A549 (cell line): ENCODE data around the gene SLC4A3. TPM values are rescaled to one million over a fixed set of nuclear protein-coding genes. Genes with fewer than 3 reads are reported as not detected.

Source experiments
- ATAC-seq, 2 experiments: fragments of 200-7000 bp in 1 of 2; fragments of >200 bp in 1 of 2; cut with Nextera tagmentation in 1 of 2; cut with Tn5 transposase in 1 of 2; 3 replicates each; pipeline versions ENCODE4 v1.8.0 to v1.9.1; 2018 to 2020; ENCODE audit warnings: mild to moderate bottlenecking in 1 of 2, moderate library complexity in 1 of 2
- CTCF ChIA-PET: fragments of 300-600 bp; sonication (Branson Sonifier 250); formaldehyde crosslinking; extraction: SDS; loops from one replicate; lab custom pipeline; 2021; ENCODE audit warnings: antibody characterized with exemption, inconsistent platforms; lab: Yijun Ruan, JAX
- POLR2A ChIA-PET: fragments of 350-600 bp; formaldehyde crosslinking; extraction: SDS; loops from one replicate; lab custom pipeline; 2021; ENCODE audit warnings: antibody characterized with exemption, inconsistent platforms; lab: Yijun Ruan, JAX
- DNase-seq, 2 experiments: peaks; one replicate each; pipeline versions ENCODE4 v3.0.0 to v3.0.0-alpha.2; 2011 to 2016; ENCODE audit warnings: low read depth in 1 of 2, low spot score in 1 of 2
- FAIRE-seq: peaks from 2 replicates; lab custom pipeline; 2011; peaks lifted over from hg19 to GRCh38; lab: Jason Lieb, UNC
- H3K27ac ChIP-seq, 2 experiments: fragments of >200 bp; sonication (Bioruptor Twin); formaldehyde crosslinking; 3 replicates each; pipeline ENCODE4 v1.5.1; 2016 to 2017
- H3K4me1 ChIP-seq: fragments of >200 bp; sonication (Bioruptor Twin); formaldehyde crosslinking; 3 replicates; pipeline ENCODE4 v1.6.1; 2016
- H3K4me2 ChIP-seq: fragments of >200 bp; sonication (Bioruptor Twin); formaldehyde crosslinking; 3 replicates; pipeline ENCODE4 v1.6.1; 2016
- H3K4me3 ChIP-seq: fragments of >200 bp; sonication (Bioruptor Twin); formaldehyde crosslinking; 3 replicates; pipeline ENCODE4 v1.5.1; 2016
- H3K9me3 ChIP-seq: fragments of >200 bp; sonication (Bioruptor Twin); formaldehyde crosslinking; 3 replicates; pipeline ENCODE4 v1.6.1; 2016
- CBX2 ChIP-seq: fragments of 200-600 bp; sonication (generic); IDR thresholded peaks from 2 replicates; pipeline ENCODE4 v1.6.1; 2016; ENCODE audit warnings: low read depth, mild to moderate bottlenecking, borderline replicate concordance
- EHF ChIP-seq: fragments of 250-450 bp; sonication (Bioruptor Pico); IDR thresholded peaks from 2 replicates; pipeline ENCODE4 v1.5.0; 2020; ENCODE audit warnings: mild to moderate bottlenecking
- EP300 ChIP-seq, 2 experiments: fragments of >200 bp; sonication (Bioruptor Twin); formaldehyde crosslinking; IDR thresholded peaks; 2 replicates in 1 of 2; 3 replicates in 1 of 2; pipeline ENCODE4 v1.6.1; 2016 to 2017
- ESRRA ChIP-seq: fragments of 150-350 bp; IDR thresholded peaks from 2 replicates; pipeline ENCODE4 v1.6.1; 2014; ENCODE audit warnings: mild to moderate bottlenecking, low read length, borderline replicate concordance
- FOSL2 ChIP-seq, 2 experiments: fragments of 450-650 bp in 1 of 2; fragments of >200 bp in 1 of 2; sonication (Bioruptor Twin) in 1 of 2; formaldehyde crosslinking; IDR thresholded peaks; 2 replicates each; pipeline versions ENCODE4 v1.5.0 to v1.6.1; 2016 to 2020; ENCODE audit warnings: mild to moderate bottlenecking in 1 of 2, moderate library complexity in 1 of 2
- FOXS1 ChIP-seq: fragments of 250-450 bp; sonication (Bioruptor Pico); IDR thresholded peaks from 2 replicates; pipeline ENCODE4 v1.5.0; 2020; ENCODE audit warnings: mild to moderate bottlenecking, moderate library complexity
- HDAC2 ChIP-seq: fragments of 200-600 bp; sonication (generic); IDR thresholded peaks from 2 replicates; pipeline ENCODE4 v1.6.1; 2016
- HOXB5 ChIP-seq: fragments of 250-450 bp; sonication (Bioruptor Pico); IDR thresholded peaks from 2 replicates; pipeline ENCODE4 v1.5.0; 2020; ENCODE audit warnings: mild to moderate bottlenecking, moderate library complexity
- JUN ChIP-seq, 2 experiments: fragments of >200 bp; sonication (Bioruptor Twin); formaldehyde crosslinking; IDR thresholded peaks; 2 replicates in 1 of 2; 3 replicates in 1 of 2; pipeline ENCODE4 v1.6.1; 2016 to 2017
- KDM5A ChIP-seq: fragments of 200-600 bp; sonication (generic); IDR thresholded peaks from 2 replicates; pipeline ENCODE4 v1.6.1; 2016; ENCODE audit warnings: antibody characterized with exemption, mild to moderate bottlenecking
- MAFK ChIP-seq: fragments of 450-650 bp; IDR thresholded peaks from 2 replicates; pipeline ENCODE4 v1.6.1; 2014; ENCODE audit not compliant: partially characterized antibody
- MAZ ChIP-seq: fragments of 150-350 bp; IDR thresholded peaks from 2 replicates; pipeline ENCODE4 v1.6.1; 2014; ENCODE audit warnings: antibody characterized with exemption, low read depth, low read length, borderline replicate concordance
- MYC ChIP-seq: IDR thresholded peaks from 2 replicates; pipeline ENCODE4 v1.6.1; 2012; ENCODE audit warnings: mild to moderate bottlenecking, inconsistent platforms, low read length, improper control_type of control experiment, borderline replicate concordance
- PHF8 ChIP-seq: fragments of 200-600 bp; sonication (generic); IDR thresholded peaks from 2 replicates; pipeline ENCODE4 v1.6.1; 2016; ENCODE audit warnings: low read depth, mild to moderate bottlenecking, antibody characterized with exemption, moderate library complexity, borderline replicate concordance
- POLR2A ChIP-seq: IDR thresholded peaks from 2 replicates; pipeline ENCODE4 v1.6.1; 2012; ENCODE audit warnings: mild to moderate bottlenecking, low read length
- POLR2AphosphoS2 ChIP-seq: conservative IDR thresholded peaks from 2 replicates; pipeline ENCODE4 v1.6.1; 2012; ENCODE audit warnings: low read length, improper control_type of control experiment, inconsistent platforms
- RARB ChIP-seq: fragments of 250-450 bp; sonication (Bioruptor Pico); IDR thresholded peaks from 2 replicates; pipeline ENCODE4 v1.8.0; 2021; ENCODE audit warnings: mild to moderate bottlenecking, moderate library complexity
- SREBF2 ChIP-seq: fragments of 450-650 bp; IDR thresholded peaks from 2 replicates; pipeline ENCODE4 v1.6.1; 2014; ENCODE audit warnings: mild to moderate bottlenecking, moderate library complexity
- TFCP2L1 ChIP-seq: fragments of 250-450 bp; sonication (Bioruptor Pico); IDR thresholded peaks from 2 replicates; pipeline ENCODE4 v1.5.0; 2021; ENCODE audit warnings: mild to moderate bottlenecking
- TP53 ChIP-seq: fragments of 250-450 bp; sonication (Bioruptor Pico); IDR thresholded peaks from 2 replicates; pipeline ENCODE4 v1.5.0; 2021; ENCODE audit warnings: mild to moderate bottlenecking, moderate library complexity
- ZFP36 ChIP-seq: fragments of 450-650 bp; IDR thresholded peaks from 2 replicates; pipeline ENCODE4 v1.6.1; 2014; ENCODE audit warnings: borderline replicate concordance; ENCODE audit not compliant: partially characterized antibody
- WGBS: methylation state at CpG from one replicate; pipeline ENCODE4 v1.1.6; 2017; ENCODE audit errors: missing lambda C conversion rate; 5-methylcytosine and 5-hydroxymethylcytosine counted together
- polyA plus RNA-seq, 4 experiments: library from polyadenylated mRNA; depleted of rRNA in 3 of 4; stranded (reverse); fragments of >200 nt; fragmentation: RNase III in 1 of 4; extraction: RNeasy Plus Mini Kit Qiagen cat#74134 plus additional on column Dnase treatment in 1 of 4; gene quantifications; 2 replicates in 3 of 4; 3 replicates in 1 of 4; pipeline ENCODE4 v1.2.3, GENCODE V29; 2011 to 2017
- TF ChIP-seq, protein P1 (sequence below): fragments of >200 bp; sonication (Bioruptor Twin); formaldehyde crosslinking; IDR thresholded peaks from 2 replicates; pipeline ENCODE4 v1.6.1; 2016
- TF ChIP-seq, protein P2 (sequence below): fragments of 200-600 bp; sonication (generic); IDR thresholded peaks from 2 replicates; pipeline ENCODE4 v1.6.1; 2016; ENCODE audit warnings: antibody characterized with exemption, mild to moderate bottlenecking, moderate library complexity
- TF ChIP-seq, protein P3 (sequence below): IDR thresholded peaks from 2 replicates; pipeline ENCODE4 v1.6.1; 2012
- TF ChIP-seq, protein P4 (sequence below): fragments of 250-450 bp; sonication (Bioruptor Pico); IDR thresholded peaks from 2 replicates; pipeline ENCODE4 v1.5.0; 2021; ENCODE audit warnings: mild to moderate bottlenecking, moderate library complexity, borderline replicate concordance
- TF ChIP-seq, protein P5 (sequence below): fragments of >200 bp; sonication (Bioruptor Twin); formaldehyde crosslinking; IDR thresholded peaks from 3 replicates; pipeline ENCODE4 v1.6.1; 2016
- TF ChIP-seq, protein P6 (sequence below): IDR thresholded peaks from 2 replicates; pipeline ENCODE4 v1.6.1; 2012
- TF ChIP-seq, protein P7 (sequence below): IDR thresholded peaks from 2 replicates; pipeline ENCODE4 v1.6.1; 2012; ENCODE audit warnings: low read depth, borderline replicate concordance

SLC4A3 gene
- polyA plus RNA-seq, 2 of the 4 experiments (the other 2 are of a cell fraction): 1.4 to 3.6 TPM

DNA sequence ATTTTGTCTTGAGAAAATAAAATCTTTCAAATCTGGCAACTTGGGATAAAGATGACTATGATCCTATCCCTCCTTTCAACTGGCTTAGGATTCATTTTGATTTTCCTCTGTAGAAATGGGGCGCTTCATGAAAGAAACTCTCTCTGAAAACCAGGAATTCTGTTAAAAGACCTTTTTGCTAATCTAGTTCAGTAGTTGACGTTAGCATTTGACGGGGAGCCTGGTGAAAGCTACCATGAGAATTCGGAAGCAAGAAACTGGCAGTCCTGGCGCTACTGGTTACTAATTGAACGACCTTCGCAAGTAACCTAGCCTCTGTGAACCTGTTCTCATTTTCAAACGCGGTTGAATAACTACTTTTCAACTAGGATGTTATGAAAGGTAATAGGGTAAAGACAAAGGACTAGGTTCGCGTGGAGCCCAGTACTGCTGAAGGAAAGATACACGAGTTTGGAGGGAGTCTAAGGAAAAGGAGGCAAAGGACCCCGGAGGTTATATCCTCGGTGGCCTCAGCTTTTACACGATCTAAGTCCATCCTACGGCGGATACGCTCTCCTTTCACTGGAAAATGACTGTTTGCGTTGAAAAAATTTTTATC, 30.4 kb upstream of the SLC4A3 start (continued):
- TF ChIP-seq FOSL2 (IDR thresholded peaks at IDR 0.05) (no peak), FOSL2 (CRISPR knock-in tag; IDR thresholded peaks at IDR 0.05) (no peak), HOXB5 (no peak), TFCP2L1 (CRISPR knock-in tag) (no peak)

DNA sequence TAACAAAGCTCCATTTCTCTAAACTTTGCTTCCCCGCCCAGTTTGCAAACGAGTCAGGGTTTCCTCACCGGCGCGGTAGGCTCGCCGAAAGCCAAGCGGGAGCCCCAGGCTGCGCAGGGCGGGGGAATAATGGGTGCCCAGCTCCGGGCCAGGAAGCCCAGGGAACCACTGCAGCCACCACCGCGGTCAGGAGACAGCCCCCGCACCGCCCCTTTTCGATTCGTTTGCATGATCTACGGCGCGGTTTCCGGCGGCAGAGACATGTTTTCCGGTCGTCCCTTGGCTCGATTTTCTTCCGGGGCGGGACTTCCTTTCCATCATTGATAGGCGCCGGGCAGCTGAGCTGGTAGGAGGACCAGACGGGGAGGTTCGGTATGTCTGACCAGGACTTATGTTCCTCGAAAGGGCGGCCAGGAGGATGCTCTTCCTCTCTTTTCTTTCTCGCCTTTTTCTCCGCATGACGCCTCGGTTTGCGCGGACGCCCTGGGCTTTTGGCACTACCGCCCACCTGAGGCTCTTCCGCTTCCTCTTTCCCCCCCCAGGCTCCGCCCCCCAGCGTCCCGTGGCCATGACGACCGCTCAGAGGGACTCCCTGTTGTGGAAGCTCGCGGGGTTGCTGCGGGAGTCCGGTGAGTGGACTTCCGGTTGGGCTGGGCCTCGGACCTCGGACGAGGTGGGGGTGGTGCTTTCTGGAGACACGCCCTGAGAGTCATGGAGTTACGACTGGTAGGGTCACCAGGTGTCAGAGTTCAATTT, 29.7 kb upstream of the SLC4A3 start, which contains the start of gene STK11IP:
STK11IP (plus strand) TSS at position 306 of the 756 bp plus-strand sequence; CDS start at position 569, 263 bp downstream.
- WGBS: 2% methylated on average over 35 of the region's 57 CpGs
- Histone ChIP-seq H3K4me3 (peak within 1 kb of the TSS; percentile 71), H3K4me2 (peak within 1 kb of the TSS; percentile 95), H3K27ac (peak within 1 kb of the TSS; percentile 90 to 94), H3K9me3 (no peaks in the 10 kb centered on the region), H3K4me1 (peaks cover 11% of the 10 kb centered on the region; the same call in 2 of the 3 replicates)
- CTCF ChIA-PET: interaction anchor here (1.1 to 4.3 kb wide), 7 partner anchors 29 to 69 kb away, joined by 3 to 18 read pairs (median 5); partner anchors contain the start of genes CHPF and TMEM198
- FAIRE-seq (no peak), ATAC-seq (peak; percentile 96 to 97), DNase-seq (peak; percentile 98 to 99)
- POLR2A ChIA-PET: interaction anchor here (0.6 to 2.3 kb wide), 13 partner anchors 21 to 210 kb away, joined by 3 to 19 read pairs (median 3); partner anchors contain the start of genes CHPF, DNPEP, GMPPA and INHA
- TF ChIP-seq, protein P1, sequence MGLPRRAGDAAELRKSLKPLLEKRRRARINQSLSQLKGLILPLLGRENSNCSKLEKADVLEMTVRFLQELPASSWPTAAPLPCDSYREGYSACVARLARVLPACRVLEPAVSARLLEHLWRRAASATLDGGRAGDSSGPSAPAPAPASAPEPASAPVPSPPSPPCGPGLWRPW: no peak
- 0 out of 2 replicates have a peak, but pooled peaks have one; percentile 54 for TF ChIP-seq MYC
- TF ChIP-seq, protein P2, sequence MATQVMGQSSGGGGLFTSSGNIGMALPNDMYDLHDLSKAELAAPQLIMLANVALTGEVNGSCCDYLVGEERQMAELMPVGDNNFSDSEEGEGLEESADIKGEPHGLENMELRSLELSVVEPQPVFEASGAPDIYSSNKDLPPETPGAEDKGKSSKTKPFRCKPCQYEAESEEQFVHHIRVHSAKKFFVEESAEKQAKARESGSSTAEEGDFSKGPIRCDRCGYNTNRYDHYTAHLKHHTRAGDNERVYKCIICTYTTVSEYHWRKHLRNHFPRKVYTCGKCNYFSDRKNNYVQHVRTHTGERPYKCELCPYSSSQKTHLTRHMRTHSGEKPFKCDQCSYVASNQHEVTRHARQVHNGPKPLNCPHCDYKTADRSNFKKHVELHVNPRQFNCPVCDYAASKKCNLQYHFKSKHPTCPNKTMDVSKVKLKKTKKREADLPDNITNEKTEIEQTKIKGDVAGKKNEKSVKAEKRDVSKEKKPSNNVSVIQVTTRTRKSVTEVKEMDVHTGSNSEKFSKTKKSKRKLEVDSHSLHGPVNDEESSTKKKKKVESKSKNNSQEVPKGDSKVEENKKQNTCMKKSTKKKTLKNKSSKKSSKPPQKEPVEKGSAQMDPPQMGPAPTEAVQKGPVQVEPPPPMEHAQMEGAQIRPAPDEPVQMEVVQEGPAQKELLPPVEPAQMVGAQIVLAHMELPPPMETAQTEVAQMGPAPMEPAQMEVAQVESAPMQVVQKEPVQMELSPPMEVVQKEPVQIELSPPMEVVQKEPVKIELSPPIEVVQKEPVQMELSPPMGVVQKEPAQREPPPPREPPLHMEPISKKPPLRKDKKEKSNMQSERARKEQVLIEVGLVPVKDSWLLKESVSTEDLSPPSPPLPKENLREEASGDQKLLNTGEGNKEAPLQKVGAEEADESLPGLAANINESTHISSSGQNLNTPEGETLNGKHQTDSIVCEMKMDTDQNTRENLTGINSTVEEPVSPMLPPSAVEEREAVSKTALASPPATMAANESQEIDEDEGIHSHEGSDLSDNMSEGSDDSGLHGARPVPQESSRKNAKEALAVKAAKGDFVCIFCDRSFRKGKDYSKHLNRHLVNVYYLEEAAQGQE: peak; percentile 69
- TF ChIP-seq, protein P3, sequence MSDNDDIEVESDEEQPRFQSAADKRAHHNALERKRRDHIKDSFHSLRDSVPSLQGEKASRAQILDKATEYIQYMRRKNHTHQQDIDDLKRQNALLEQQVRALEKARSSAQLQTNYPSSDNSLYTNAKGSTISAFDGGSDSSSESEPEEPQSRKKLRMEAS: peak; percentile 76
- no peak for TF ChIP-seq ZFP36
- no peak for TF ChIP-seq TP53
- TF ChIP-seq JUN (IDR thresholded peaks at IDR 0.05): peak; percentile 61 to 86
- TF ChIP-seq EHF (CRISPR knock-in tag): no peak
- TF ChIP-seq, protein P4, sequence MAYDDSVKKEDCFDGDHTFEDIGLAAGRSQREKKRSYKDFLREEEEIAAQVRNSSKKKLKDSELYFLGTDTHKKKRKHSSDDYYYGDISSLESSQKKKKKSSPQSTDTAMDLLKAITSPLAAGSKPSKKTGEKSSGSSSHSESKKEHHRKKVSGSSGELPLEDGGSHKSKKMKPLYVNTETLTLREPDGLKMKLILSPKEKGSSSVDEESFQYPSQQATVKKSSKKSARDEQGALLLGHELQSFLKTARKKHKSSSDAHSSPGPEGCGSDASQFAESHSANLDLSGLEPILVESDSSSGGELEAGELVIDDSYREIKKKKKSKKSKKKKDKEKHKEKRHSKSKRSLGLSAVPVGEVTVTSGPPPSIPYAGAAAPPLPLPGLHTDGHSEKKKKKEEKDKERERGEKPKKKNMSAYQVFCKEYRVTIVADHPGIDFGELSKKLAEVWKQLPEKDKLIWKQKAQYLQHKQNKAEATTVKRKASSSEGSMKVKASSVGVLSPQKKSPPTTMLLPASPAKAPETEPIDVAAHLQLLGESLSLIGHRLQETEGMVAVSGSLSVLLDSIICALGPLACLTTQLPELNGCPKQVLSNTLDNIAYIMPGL (CRISPR knock-in tag): no peak
- TF ChIP-seq MAZ: peak; percentile 57; the same call in 1 of the 2 replicates
- no peak for TF ChIP-seq CBX2
- peak; percentile 90; the same call in 1 of the 2 replicates for TF ChIP-seq PHF8
- TF ChIP-seq ESRRA: no peak
- no peak for TF ChIP-seq TFCP2L1 (CRISPR knock-in tag)
- TF ChIP-seq POLR2AphosphoS2: no peak
- peak; percentile 93 for TF ChIP-seq POLR2A
- no peak for TF ChIP-seq EP300 (IDR thresholded peaks at IDR 0.05)
- no peak for TF ChIP-seq KDM5A
- no peak for TF ChIP-seq MAFK
- no peak for TF ChIP-seq FOXS1 (CRISPR knock-in tag)
- TF ChIP-seq, protein P5, sequence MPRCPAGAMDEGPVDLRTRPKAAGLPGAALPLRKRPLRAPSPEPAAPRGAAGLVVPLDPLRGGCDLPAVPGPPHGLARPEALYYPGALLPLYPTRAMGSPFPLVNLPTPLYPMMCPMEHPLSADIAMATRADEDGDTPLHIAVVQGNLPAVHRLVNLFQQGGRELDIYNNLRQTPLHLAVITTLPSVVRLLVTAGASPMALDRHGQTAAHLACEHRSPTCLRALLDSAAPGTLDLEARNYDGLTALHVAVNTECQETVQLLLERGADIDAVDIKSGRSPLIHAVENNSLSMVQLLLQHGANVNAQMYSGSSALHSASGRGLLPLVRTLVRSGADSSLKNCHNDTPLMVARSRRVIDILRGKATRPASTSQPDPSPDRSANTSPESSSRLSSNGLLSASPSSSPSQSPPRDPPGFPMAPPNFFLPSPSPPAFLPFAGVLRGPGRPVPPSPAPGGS: peak; percentile 67; the same call in 2 of the 3 replicates
- no peak for TF ChIP-seq FOSL2 (IDR thresholded peaks at IDR 0.05)
- TF ChIP-seq FOSL2 (CRISPR knock-in tag; IDR thresholded peaks at IDR 0.05): peak; percentile 32; the same call in 1 of the 2 replicates
- TF ChIP-seq, protein P6, sequence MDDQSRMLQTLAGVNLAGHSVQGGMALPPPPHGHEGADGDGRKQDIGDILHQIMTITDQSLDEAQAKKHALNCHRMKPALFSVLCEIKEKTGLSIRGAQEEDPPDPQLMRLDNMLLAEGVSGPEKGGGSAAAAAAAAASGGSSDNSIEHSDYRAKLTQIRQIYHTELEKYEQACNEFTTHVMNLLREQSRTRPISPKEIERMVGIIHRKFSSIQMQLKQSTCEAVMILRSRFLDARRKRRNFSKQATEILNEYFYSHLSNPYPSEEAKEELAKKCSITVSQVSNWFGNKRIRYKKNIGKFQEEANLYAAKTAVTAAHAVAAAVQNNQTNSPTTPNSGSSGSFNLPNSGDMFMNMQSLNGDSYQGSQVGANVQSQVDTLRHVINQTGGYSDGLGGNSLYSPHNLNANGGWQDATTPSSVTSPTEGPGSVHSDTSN: peak; percentile 43
- no peak for TF ChIP-seq RARB (CRISPR knock-in tag)
- TF ChIP-seq SREBF2: no peak
- TF ChIP-seq HDAC2: no peak
- TF ChIP-seq, protein P7, sequence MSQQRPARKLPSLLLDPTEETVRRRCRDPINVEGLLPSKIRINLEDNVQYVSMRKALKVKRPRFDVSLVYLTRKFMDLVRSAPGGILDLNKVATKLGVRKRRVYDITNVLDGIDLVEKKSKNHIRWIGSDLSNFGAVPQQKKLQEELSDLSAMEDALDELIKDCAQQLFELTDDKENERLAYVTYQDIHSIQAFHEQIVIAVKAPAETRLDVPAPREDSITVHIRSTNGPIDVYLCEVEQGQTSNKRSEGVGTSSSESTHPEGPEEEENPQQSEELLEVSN: no peak
